Measurements from ENCODE around the gene ROCK2.

Gene ROCK2

GRCh38 chr2:11304476-11304875 lies 40.0 kb downstream of the ROCK2 start:
- TF ChIP-seq ZFX (IDR thresholded peaks at IDR 0.05; ENCODE audit: borderline replicate concordance), result no peak
- TF ChIP-seq CTCF (IDR thresholded peaks at IDR 0.05), result no peak
- H3K27ac ChIP-seq, result no peak overlapping the region

- TF ChIP-seq ZFX (IDR thresholded peaks at IDR 0.05; ENCODE audit: borderline replicate concordance) (no peak), CTCF (IDR thresholded peaks at IDR 0.05) (no peak)
- H3K27ac ChIP-seq, result no peak overlapping the region
These were observed 41.0 kb downstream of the ROCK2 start for GRCh38 chr2:11303290-11304013.

- no peak overlapping the region for H3K27ac ChIP-seq
- TF ChIP-seq ZFX (IDR thresholded peaks at IDR 0.05; ENCODE audit: borderline replicate concordance) (no peak), CTCF (IDR thresholded peaks at IDR 0.05) (no peak)
These were observed 45.0 kb downstream of the ROCK2 start for GRCh38 chr2:11299439-11299838.

GRCh38 chr2:11298592-11298991 lies 45.8 kb downstream of the ROCK2 start:
- TF ChIP-seq CTCF (IDR thresholded peaks at IDR 0.05) (no peak), ZFX (IDR thresholded peaks at IDR 0.05; ENCODE audit: borderline replicate concordance) (no peak)
- H3K27ac ChIP-seq, result no peak overlapping the region

- TF ChIP-seq ZFX (IDR thresholded peaks at IDR 0.05; ENCODE audit: borderline replicate concordance), result no peak
- no peak for TF ChIP-seq CTCF (IDR thresholded peaks at IDR 0.05)
- H3K27ac ChIP-seq, result no peak overlapping the region
These were observed 48.0 kb downstream of the ROCK2 start for GRCh38 chr2:11296401-11296800.

- TF ChIP-seq ZFX (IDR thresholded peaks at IDR 0.05; ENCODE audit: borderline replicate concordance), result no peak
- no peak for TF ChIP-seq CTCF (IDR thresholded peaks at IDR 0.05)
- no peak overlapping the region for H3K27ac ChIP-seq
These were observed 51.8 kb downstream of the ROCK2 start for GRCh38 chr2:11292464-11293255.

GRCh38 chr2:11290713-11291112 lies 53.7 kb downstream of the ROCK2 start:
- no peak for TF ChIP-seq CTCF (IDR thresholded peaks at IDR 0.05)
- TF ChIP-seq ZFX (IDR thresholded peaks at IDR 0.05; ENCODE audit: borderline replicate concordance), result no peak
- H3K27ac ChIP-seq, result no peak overlapping the region
